HL-60 (cell line): ENCODE measurements around the gene KIF1B.

Source experiments
- CTCF ChIP-seq: IDR thresholded peaks from one replicate; pipeline ENCODE4 v1.5.1; 2011; ENCODE audit warnings: low read length, control low read depth, inconsistent platforms; ENCODE audit not compliant: insufficient read depth
- POLR2AphosphoS5 ChIP-seq: IDR thresholded peaks from 2 replicates; pipeline ENCODE4 v1.6.1; 2012; ENCODE audit warnings: low read depth

GRCh38 chr1:10316752-10317151, 106.4 kb downstream of the KIF1B start:
- TF ChIP-seq CTCF (no peak), POLR2AphosphoS5 (no peak)
